GM12801 (cell line): ENCODE data around the gene TRAT1.

Source experiments
- TF ChIP-seq, protein P1 (sequence below): IDR thresholded peaks from one replicate; pipeline ENCODE4 v1.5.1; 2011; ENCODE audit warnings: control low read depth; ENCODE audit not compliant: insufficient read length; ENCODE audit errors: extremely low read depth

The TRAT1 gene

GRCh38 chr3:108887121-108887520 lies 64.5 kb downstream of the TRAT1 start:
- TF ChIP-seq, protein P1, sequence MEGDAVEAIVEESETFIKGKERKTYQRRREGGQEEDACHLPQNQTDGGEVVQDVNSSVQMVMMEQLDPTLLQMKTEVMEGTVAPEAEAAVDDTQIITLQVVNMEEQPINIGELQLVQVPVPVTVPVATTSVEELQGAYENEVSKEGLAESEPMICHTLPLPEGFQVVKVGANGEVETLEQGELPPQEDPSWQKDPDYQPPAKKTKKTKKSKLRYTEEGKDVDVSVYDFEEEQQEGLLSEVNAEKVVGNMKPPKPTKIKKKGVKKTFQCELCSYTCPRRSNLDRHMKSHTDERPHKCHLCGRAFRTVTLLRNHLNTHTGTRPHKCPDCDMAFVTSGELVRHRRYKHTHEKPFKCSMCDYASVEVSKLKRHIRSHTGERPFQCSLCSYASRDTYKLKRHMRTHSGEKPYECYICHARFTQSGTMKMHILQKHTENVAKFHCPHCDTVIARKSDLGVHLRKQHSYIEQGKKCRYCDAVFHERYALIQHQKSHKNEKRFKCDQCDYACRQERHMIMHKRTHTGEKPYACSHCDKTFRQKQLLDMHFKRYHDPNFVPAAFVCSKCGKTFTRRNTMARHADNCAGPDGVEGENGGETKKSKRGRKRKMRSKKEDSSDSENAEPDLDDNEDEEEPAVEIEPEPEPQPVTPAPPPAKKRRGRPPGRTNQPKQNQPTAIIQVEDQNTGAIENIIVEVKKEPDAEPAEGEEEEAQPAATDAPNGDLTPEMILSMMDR, result no peak

DNA sequence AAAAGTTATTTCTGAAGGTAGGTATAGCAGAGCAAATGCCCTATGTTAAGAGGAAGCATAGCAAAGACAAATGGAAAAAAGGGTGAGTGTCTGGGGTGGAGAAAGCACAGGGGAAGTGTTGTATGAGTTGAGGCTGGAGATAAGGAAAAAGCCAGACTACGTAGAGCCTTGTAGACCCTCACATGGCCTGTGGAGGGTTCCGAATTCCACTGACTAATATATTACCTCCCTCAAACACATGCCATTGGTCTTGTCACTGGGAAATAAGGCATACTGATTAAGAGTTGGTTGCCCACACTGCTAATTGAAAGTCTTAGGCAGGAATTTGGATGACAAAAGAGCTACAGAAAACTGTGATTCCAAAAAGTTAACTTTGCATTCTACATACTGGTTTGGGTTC lies 65.2 kb downstream of the TRAT1 start:
- TF ChIP-seq, protein P1, result no peak

DNA sequence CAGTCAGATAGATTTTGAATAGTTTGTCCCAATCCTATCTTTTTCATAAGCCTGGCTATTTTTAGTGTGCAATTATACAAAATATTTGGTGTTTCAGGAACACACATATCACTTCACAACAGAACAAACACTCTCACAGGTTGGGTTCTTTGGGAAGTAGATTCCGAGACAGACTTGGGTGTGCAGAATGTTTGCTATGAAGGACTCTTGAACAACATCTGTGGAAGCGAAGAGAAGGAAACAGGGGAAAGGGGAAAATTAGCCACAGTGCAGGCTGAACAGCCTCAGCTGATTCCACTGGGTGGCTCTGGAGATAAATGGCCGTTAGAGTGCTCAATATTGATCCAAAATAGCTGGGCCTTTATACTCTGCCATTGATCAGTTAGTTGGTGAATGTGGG lies 69.2 kb downstream of the TRAT1 start:
- TF ChIP-seq, protein P1, result no peak

- TF ChIP-seq, protein P1, result no peak
Observed at GRCh38 chr3:108894981-108895380, 72.4 kb downstream of the TRAT1 start.

- TF ChIP-seq, protein P1, result no peak
Observed at GRCh38 chr3:108897883-108898282, 75.3 kb downstream of the TRAT1 start.

- TF ChIP-seq, protein P1, result no peak
Observed at GRCh38 chr3:108899530-108899929, 76.9 kb downstream of the TRAT1 start.
